NCI-H69 (cell line): ENCODE results near the gene SETD2.
"Not testable (repeated sequence)": the region's sequence is repeated elsewhere in the genome, so short reads cannot be mapped to it uniquely, and the experiment has no call there.

ENCODE experiments used
- DNase-seq: peaks from one replicate; lab custom pipeline; 2025; lab: John Stamatoyannopoulos, UW

Gene SETD2

DNA sequence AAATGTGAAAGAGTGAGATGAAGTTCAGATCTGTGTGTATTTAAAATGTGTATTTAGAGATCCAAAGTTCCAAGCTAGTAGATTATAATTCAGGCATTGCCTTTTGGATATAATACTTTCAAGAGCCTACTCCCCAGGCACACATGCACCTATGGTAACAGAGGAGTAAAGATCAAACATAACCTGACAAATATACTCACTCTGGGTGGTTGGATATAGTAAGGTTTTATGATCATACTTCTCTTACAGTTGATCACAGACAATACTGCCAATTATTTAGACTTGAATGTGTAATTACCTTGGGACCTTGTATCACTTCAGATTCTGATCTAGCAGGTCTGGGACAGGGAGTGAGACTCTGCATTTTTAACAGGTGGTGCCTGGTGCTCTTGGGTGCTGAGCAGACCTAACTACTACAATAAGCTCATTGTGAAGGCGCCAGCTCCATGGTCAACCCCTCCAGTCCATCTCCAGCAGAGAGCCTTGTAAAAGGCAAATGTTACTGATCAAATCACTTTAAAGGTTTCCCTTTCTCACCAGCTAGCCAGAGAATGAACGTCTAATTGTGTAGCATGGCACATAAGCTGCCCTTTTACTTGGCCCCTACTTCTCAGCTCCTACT, 128.9 kb downstream of the SETD2 start:
- peak; percentile 5 for DNase-seq

DNA sequence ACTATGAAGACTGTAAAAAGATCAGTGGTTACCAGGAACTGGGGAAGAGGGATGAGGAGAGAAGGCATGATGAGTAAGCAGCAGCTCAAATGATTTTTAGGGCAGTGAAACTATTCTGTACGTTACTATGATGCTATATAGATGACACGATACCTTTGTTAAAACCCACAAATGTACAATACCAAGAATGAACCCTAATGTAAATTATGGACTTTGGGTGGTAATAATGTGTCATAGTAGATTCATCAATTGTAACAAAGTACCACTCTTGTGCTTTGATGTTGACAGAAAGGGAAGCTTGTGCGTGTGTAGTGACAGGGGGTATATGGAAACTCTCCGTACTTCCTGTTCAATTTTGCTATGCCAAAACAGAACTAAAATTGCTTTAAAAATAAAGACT, 132.9 kb downstream of the SETD2 start:
- DNase-seq = not testable (repeated sequence)

DNA sequence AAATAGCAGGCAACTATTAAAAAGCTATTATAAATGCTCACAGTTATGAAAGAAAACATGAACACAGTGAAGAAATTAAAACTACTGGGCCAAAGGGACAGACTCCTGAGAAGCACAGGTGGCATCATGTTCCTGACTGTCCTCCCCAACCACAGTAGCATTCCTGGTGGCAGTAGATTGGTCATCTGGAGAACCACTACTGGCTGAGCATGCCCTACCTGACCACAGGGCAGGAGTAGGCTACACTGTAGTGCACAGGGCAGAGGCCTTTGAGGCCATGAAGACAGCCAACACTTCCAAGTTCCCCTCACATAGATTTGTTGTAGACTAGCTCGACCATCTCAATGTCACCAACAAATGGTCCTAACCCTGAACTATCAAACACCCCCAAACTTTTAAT, 135.2 kb downstream of the SETD2 start:
- no peak for DNase-seq

DNA sequence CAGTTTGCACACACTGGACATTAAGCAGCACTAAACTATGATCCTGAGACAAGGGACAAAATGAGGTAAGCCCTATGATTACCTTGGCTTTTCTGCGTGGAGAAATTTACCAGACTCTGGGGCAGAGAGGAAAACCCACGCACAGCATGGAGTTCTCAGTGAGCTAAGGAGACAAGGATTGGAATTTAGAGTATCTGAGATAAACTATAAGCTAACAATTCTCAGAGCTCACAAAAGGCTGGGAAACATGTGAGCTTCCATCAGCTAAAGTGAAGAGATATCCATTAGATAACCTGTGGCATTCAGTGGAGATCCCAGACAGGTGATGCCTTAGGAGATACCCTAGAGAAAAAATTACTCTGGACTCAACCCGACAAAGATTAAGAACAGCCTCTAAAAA, 135.8 kb downstream of the SETD2 start:
- no peak for DNase-seq

DNA sequence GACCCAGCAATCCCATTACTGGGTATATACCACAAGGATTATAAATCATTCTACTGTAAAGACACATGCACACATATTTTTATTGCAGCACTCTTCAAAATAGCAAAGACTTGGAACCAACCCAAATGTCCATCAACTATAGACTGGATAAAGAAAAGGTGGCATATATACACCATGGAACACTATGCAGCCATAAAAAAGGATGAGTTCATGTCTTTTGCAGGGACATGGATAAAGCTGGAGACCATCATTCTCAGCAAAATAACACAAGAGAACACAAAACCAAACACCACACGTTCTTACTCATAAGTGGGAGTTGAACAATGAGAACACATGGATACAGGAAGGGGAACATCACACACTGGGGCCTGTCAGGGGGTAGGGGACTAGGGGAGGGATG, 137.5 kb downstream of the SETD2 start:
- DNase-seq = not testable (repeated sequence)

DNA sequence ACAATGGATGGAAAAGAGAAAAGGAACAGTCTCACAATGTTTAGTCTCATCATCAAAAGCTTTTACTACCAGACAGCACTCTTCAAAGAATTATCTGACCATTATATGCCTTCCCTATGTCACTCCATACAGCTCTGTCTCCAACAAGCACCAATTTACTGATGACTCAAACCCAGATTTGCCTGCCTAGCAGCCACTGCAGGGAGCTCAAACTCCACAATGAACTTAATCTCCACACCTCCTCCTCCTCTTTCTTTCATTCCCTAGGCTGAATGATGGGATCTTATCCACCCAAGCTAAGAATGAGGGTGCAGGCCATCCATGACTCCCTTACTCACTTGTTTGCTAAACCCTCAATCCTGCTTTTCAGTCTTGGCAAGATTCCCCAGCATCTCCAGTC, 139.0 kb downstream of the SETD2 start:
- DNase-seq = no peak

DNA sequence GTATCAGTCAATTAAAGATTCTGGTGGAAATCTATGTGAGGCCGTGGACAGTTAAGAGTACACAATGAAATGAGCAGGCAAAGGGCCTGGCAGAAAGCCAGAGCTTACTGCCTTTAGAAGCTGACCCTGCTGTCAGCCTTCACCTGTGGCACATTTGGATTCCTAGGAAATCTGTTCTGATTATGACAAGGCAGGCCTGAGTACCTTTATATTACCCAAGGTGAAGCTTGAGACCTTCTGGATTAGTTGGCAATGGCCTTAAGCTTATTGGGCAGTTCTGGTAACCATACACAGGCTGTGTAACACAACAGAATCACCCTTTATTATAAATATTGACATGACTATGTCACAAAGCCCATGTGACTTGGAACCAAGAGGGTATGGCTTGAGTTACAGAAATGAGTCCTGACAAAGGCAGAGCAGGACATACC, 141.3 kb downstream of the SETD2 start:
- DNase-seq = peak; percentile 80

DNA sequence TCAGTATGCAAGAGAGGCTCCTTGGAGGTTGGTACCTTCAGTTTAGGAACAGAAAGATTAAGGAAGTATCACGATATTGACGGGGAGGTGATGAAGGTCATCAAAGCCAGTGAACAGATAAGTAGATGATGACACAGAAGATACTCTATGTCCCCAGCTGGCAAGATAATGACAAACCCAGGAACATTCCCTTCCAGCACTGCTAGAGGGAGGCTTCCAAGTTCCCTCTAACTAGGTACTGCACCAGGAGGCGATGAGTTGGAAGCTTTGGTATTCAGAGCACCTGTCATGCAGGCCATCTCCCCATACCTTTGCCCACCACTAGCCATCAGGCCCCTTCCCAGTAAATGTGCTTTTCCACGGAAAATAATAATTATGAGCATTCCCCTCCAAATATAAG, 143.6 kb downstream of the SETD2 start:
- DNase-seq = no peak

DNA sequence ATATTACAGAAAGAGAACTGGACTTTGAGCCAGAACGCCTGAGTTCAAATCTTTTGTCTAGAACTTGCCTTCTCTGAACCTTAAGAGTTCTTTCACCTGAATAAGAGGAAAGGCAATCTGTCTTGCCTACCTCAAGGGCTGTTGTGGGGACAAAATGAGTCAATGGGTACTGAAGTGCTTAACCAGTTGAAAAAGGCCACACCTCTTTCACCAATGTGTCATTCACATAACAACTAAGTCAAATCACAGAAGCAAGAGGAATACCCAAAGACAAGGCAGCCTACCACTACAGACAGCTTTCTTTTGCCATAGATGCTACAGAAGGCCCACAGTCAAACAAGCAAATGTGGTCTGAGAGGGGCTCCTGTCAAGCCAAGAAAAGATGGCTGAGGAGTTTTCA, 144.7 kb downstream of the SETD2 start:
- no peak for DNase-seq

DNA sequence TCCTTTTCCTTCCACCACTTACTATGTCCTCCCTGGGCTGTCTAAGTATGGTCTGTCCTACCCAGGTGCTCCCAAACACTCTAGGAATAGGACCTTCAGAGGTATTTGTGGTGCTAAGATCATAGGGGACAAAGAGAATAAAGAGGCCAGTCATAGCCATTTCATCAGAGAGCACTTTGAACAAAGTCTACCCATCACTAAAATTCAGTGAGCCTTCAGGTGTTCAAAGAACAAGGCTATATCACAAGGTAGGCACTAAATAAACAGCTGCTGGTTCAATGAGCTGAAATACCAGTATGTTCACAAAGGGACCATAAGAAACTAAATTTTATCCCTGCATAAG, 145.7 kb downstream of the SETD2 start:
- no peak for DNase-seq

DNA sequence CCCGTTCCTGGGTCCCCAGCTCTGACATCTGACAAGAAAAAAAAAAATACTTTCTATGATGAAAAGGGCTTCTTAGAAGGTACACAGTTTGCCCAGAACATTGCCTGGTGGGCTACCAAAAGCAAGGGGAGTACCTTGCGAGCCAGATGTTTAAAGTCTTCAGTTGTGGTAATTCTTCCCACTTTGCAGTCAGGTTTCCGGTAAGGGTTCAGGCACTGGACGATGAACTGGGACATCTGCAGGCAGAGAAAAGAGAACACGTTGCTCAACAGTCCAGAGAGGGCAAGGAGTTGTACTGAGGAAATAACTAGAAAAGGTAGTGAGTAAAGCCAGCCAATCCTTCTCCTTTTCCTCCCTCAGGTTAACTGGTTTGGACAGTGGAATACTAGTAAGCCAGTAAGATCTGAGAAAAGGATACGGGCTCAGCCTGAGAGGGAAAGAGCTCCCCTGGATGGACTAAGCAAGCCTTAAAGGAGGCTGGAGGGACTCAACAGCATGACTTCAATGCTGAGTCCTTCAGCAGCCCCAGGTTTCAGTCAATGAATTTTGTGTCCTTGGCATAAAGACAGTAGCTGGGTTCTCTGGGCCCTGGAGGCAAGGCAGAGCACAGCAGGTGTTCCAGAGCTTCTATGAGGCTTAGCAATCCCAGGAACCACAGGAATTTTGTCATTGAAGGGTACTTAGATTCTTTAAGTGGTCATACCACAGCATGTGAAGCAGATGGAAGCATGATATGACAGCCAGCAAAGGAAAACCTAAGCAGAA, 146.2 kb downstream of the SETD2 start:
- DNase-seq = no peak

DNA sequence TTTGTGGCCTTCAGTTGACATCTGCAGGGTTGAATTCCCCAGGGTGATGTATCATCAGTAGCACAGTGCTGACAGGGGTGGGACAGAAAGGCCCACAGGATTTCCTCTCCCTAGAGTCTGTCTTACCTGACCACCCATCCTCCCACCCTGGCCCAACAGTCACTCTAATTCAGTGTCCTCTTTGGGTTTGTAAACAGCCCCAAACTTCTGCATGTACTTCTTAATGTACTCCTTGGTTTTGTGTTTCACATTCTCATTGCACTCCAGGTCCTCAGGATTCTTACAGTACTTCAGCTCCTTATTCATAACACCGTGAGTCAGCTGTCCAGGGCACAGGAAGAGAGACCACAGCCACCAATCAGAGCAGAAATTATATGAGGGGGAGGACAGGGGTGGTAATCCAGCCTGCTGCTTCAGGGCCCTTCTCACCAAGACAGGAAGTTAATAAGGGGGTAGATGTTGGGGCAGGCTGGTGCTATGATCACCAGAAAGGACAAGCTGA, 146.9 kb downstream of the SETD2 start:
- no peak for DNase-seq

DNA sequence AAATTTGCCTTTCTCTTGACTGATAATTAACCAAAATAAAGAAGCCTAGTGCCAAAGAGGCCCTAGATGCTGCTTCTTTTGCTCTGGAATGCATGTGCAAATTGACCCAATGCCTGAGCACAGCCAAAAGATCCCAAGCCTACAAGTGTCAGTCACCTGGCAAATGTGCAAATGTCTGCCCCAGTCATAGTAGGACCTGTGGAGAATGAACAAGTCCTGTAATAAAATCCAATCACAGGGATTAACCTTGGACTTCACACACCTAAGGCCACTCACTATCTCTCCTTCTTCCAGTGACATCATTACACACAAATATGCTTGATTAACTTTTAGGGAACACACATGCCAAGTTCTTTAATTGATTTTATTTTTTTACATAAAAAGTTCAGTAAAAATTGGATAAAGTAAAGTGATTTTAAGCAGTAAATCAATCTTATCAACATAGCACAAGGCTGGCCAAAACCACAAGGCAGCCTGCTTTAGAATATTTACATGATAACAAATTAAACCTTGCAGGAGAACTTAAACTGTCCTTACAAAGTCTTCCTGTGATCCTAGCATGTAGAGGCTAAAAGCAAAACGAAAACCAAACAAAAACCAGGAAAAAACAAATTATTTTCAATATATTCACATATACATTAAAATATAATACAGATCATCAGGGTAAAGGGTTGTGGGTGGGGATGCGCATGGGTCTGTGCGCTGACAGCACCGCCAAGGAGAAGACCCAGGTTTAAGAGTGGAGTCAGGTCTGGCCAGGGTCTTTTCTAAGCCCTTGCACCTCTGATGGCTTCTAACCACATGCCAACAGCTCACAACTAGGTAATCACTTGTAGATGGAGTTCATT, 147.6 kb downstream of the SETD2 start:
- DNase-seq = no peak

DNA sequence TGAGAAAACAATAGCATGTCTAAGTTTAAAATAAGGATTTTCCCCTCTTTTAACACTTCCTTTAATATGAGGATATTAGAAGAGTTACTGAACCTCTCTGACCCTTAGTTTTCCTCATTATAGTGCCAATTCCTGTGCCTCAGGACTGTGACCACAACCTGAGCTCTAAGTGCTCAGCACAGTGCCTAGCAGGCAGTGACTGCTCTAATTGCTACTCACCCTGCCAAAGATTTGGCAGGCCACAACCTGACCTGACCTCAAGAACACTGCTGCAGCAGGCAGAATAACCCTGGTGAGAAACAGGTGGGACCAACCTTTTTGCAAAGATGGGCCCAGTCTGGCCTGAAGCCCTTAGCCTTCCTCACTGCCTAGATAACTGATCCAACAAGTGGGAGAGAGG, 148.8 kb downstream of the SETD2 start:
- DNase-seq = no peak

DNA sequence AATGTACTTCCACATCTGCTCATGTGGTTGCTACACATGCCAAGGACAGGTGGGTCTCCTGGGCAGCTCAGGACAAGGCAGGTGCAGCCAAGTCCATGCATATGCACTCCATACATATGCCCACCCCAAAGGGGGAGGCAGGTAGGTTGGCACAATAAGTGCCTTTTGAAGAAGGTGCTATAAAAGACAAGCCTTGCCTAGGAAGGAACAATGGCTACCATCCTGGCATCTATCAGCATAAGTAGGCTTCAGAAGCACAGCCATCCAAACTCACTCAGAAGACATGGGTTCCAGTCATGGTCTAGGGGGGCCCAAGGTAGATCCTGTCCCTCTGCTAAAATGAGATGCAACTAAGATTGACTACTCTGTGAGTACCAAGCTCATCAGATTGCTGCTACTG, 149.9 kb downstream of the SETD2 start:
- no peak for DNase-seq

DNA sequence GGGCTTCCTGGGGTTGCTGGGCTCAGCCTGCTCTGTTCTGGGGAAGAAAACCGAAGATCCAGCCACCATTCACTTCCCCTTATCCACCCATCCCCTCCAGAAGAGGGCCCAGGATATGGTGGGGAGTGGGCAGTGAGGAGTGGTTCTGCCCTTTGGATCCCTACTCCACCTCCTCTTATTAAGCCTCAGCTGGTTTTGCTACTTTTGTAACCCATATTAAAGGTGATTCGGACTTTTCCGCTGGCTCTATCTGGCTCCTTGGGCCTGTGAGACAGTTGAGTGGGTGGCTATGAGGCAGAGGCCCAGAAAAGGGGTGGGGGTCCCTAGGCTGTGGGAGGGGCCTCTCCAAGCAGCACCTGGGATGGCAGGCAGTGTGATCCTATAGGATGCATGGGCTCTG, 150.7 kb downstream of the SETD2 start:
- DNase-seq = no peak

DNA sequence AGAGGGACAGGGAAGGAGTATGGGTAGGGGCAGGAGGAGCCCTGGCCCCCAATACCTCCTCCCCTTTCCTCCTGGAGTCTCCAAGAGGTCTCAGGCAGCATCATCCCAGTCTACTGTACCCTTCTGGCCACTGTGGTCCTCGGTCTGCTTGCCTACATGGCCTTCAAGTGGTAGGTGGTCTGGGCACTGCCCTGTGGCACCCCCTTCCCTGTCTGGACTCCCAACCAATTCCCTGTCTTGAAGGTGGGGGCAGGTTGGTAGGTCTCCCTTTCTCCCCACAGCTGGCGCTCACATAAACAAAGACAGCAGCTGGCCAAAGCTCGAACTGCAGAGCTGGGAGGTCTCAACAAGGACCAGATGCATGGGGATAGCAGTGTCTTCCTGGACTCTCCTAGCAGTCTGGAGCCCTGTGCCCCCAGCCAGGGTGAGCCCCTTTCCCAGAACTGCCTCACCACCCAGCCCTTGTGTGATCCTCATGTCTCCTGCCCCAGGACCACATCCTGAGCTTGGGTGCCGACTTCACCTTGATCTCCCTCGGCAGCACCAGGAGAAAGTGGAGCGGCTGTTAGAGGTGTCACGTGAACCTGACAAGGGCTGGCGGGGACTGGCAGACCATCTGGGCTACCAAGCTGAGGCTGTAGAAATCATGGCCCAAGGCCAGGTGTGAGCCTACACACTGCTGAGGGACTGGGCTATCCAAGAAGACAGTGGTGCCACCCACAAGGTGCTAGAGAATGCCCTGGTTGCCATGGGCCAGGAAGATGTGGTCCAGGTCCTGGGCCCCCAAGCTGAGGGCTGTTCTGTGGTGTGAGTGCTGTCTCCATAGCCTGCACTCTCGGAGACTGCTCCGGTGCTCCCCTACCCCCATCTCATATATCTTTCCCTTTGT, 151.3 kb downstream of the SETD2 start:
- DNase-seq = no peak

DNA sequence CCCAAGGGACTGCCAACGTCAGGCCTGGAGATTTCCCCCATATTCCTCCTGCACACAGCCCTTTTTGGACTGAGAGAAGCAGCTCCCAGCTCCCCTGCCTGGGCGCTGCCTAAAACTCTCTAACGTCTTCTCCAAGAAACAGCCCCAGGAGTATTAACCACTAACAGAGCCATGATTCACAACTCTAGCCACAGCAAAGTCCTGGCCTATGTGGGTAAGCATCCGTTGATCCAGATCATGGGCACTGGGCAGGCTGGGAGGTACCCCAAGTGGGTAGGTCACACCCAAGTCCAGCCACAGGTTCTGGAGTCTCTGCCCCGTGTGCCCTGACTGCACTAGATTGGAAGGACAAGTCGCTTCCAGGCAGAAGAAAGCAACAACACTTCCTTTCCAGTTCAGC, 152.5 kb downstream of the SETD2 start:
- DNase-seq = no peak

DNA sequence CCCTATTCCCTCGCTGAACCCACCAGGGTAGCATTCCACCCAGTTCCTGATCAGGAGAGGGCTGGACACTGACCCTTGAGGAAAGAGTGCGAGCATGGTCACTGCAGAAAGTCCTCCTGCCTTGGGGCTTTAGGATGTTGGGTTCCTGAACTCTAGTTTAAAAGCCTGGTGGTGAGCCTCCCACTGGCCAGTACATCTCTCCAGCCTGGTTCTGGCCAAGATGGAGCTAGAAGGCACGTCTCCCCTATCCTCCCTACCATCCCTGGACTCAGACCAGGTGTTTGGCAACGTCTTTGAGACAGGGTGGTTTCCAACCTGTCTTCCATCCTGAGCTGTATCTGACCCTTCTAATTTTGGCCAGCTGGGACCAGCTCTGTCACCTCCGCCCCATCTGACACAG, 153.0 kb downstream of the SETD2 start:
- DNase-seq = no peak

DNA sequence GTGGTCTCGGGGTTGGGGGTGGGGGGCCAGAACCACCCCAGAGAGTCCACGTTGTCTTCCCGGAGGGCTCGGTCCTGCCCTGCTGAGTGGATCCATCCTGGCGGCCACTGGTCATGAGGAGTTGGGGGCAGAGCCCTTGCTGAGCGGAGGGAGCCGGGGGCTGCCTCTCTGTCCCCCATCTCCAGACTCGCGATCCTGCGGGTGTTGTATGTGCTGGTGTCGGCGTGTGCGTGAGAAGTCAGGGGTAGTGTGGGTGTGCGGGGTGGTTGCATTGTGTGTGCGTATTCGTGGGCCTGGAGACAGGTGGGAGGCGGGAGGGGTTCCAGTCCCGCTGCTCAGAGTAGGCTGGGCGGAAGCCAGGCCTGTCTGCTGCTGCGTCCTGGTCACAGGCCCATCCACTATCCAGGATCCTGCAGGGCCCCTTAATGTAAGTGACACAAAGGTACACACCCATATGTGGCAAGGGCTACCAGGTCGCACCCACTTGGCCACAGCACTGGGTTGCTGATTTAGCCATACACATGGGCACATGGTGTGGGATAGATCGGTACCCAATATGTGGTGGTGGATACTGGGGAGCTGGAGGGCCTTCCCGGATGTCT, 153.7 kb downstream of the SETD2 start:
- no peak for DNase-seq
